SK-N-MC (cell line): ENCODE data around the gene RBM19.

Experiments used
- DNase-seq: peaks from one replicate; pipeline ENCODE4 v3.0.0-alpha.2; 2011; ENCODE audit warnings: low read depth, low spot score
- H3K27ac ChIP-seq: fragments of 200-600 bp; sonication (generic); 2 replicates; pipeline ENCODE4 v1.5.1; 2016; ENCODE audit warnings: mixed run types
- H3K36me3 ChIP-seq: fragments of 200-600 bp; sonication (generic); 2 replicates; pipeline ENCODE4 v1.6.1; 2017; ENCODE audit warnings: antibody characterized with exemption, low read length, mixed read lengths; ENCODE audit not compliant: insufficient read depth
- H3K4me3 ChIP-seq: fragments of 200-600 bp; sonication (generic); 2 replicates; pipeline ENCODE4 v1.5.1; 2016
- H3K9ac ChIP-seq: fragments of 200-600 bp; sonication (generic); 2 replicates; pipeline ENCODE4 v1.8.0; 2017; ENCODE audit warnings: mixed run types, mixed read lengths; ENCODE audit not compliant: insufficient read length
- H3K9me3 ChIP-seq: fragments of 200-600 bp; sonication (generic); 2 replicates; pipeline ENCODE4 v1.6.1; 2017; ENCODE audit warnings: low read depth, mild to moderate bottlenecking, antibody characterized with exemption, low read length, moderate library complexity, mixed read lengths
- EZH2 ChIP-seq: fragments of 200-600 bp; sonication (generic); IDR thresholded peaks from one replicate; pipeline ENCODE4 v1.6.1; 2017; ENCODE audit warnings: antibody characterized with exemption
- FOXP2 ChIP-seq: optimal IDR thresholded peaks from 2 replicates; pipeline ENCODE3; 2011; ENCODE audit warnings: mild to moderate bottlenecking, moderate library complexity; ENCODE audit not compliant: insufficient read depth; ENCODE audit errors: extremely low read length, control extremely low read depth
- POLR2AphosphoS5 ChIP-seq: IDR thresholded peaks from 2 replicates; pipeline ENCODE4 v1.6.1; 2012; ENCODE audit warnings: mild to moderate bottlenecking, low read depth, low read length, borderline replicate concordance

The RBM19 gene

DNA sequence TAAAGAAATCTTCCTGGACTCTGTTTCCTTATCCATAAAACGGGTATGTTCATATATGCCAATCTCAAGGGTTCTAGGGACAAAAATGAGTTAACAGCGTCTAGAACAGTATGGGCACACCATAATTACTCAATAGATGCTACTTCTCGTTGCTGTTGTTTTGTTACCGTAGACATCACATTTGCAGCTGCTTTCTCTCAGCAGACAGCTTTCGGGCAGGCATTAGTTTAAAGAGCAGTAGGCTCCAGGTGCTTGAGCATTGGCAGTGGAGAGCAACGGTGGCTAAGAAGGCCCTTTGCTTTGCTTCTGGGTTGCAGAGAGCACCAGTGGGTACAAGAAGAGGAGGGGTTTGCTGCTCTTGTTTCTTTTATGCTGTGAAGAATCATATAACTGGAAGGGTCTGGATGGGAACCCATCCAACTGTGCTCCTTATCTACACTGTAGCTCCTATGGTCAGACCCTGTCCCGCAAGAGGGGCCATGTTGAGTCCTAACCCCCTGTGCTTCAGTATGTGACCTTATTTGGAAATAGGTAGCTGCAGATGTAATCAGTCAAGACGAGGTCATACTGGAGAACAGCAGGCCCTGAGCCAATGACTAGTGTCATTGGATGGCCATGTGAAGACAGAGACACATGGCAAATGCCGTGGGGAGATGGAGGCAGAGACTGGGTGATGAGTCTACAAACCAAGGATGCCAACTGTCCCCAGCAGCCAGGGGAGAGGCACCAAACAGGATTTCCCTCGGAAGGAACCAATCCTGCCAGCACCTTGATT lies 120.0 kb downstream of the RBM19 start:
- Histone ChIP-seq H3K4me3 (no peak overlapping the region), H3K9me3 (no peaks in the 10 kb centered on the region), H3K27ac (no peak overlapping the region), H3K9ac (no peak overlapping the region), H3K36me3 (no peaks in the 10 kb centered on the region)
- no peak for TF ChIP-seq POLR2AphosphoS5
- no peak for TF ChIP-seq EZH2
- TF ChIP-seq FOXP2 = no peak
- no peak for DNase-seq

DNA sequence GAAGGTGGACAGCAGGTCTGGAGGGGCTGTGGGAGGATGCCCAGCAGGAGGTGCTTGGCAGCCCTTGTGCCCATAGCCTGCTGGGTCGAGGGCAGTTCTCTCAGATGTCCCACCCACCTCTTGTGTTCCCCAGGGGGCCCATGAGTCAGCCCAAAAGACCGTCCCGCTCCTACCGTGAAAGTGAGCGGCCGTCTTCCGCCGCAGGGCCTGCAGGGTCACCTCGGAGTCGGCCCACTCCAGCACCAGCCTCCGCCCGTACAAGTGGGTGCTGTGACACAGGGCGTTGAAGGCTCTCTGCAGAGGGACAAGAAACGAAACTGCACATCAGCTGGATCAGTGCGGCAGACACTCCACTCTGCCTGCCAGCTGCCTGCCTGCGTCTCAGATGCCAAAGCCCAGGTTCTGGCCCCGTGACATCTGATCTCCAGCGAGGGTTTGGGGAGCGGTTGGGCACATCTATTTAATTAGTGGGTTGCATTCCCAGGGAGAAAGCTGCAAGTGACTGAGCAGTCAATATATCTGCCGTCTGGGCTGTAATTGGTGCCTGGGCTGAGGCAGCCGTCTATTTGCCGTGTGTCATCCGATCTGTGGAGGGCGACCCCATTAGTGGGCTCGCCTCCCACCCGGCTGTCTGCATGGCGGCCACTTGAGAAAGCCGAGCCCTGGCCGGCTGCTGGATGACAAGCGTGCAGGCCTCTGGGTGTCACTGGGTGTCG lies 121.5 kb downstream of the RBM19 start:
- no peaks in the 10 kb centered on the region for H3K9me3 ChIP-seq

DNA sequence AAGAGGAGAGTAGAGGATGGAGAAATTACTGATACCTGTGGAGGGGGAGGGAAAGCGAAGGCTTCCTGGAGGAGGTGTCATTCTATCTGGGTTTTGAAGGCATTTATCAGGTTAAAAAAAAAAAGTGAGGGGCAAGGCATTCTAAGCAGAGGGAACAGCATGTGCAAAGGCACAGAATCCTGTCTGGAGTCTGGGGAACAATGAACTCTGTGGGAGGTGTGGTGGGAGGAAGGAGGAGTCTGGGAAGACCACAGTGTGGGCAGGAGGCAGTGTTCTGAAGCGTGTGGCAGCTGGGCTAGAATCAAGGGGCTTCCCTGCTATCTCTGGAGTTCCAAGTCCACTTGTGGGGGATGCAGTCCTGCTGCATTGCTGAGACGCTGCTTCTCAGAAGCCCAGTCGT lies 123.4 kb downstream of the RBM19 start:
- DNase-seq = no peak
- TF ChIP-seq POLR2AphosphoS5 (no peak), FOXP2 (no peak), EZH2 (no peak)
- Histone ChIP-seq H3K9me3 (no peaks in the 10 kb centered on the region), H3K36me3 (no peaks in the 10 kb centered on the region), H3K27ac (no peak overlapping the region), H3K4me3 (no peak overlapping the region), H3K9ac (no peak overlapping the region)

More for the DNA sequence above, 121.5 kb downstream of the RBM19 start:
- Histone ChIP-seq H3K4me3 (no peak overlapping the region), H3K27ac (no peak overlapping the region), H3K9ac (no peak overlapping the region), H3K36me3 (no peaks in the 10 kb centered on the region)
- TF ChIP-seq FOXP2 (no peak), POLR2AphosphoS5 (no peak), EZH2 (no peak)
- no peak for DNase-seq

DNA sequence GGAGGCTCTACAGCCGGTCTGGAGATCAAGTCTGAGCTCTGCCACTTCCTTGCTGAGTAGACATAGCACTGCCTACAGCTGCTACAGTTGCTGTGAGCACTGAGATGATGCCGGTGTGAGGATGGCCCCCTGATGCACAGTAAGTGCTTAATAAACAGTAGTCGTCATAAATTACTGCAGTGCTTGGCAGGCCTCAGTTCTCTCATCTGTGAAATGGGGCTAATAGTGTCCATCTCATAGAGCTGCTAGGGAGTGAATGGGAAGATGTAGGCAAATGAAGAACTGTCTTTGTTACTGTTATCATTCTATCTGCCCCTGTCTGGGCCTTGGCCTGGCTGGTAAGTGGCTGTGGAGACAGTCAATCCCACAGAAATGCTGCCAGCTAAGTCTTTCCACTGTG lies 124.3 kb downstream of the RBM19 start:
- DNase-seq = no peak
- Histone ChIP-seq H3K9ac (no peak overlapping the region), H3K9me3 (no peaks in the 10 kb centered on the region), H3K4me3 (no peak overlapping the region), H3K36me3 (no peaks in the 10 kb centered on the region), H3K27ac (no peak overlapping the region)
- TF ChIP-seq FOXP2 = no peak
- no peak for TF ChIP-seq EZH2
- TF ChIP-seq POLR2AphosphoS5 = no peak

DNA sequence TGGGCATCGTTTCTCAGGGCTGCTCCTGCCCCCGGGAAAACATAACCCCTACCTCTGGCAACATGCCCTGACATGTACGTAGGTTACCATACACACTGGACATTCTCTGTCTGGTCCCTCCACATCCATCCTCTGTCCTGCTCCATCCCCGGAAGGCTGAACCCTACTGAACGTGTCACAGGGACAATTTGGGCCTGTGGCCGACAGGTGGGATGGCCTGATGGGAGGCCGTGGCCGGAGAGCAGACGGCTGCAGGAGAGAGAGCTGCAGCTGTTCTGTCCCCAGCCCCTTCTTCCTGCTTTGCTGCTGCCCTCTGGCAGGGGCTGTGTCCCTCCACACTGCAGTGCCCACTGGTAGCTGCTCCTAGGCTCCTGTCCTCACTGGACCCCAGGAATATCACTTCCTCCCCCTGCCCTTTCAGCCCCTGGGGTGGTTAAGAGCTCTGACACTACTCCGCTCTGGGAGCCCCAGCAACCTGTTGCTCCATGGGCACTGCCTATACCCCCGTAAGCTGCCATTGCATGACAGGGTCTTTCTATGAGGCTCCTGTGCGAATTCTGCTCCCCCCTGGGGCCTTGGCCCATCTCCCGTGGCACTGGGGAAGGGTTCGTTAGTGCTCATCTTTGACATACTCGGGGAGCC lies 125.6 kb downstream of the RBM19 start:
- TF ChIP-seq EZH2 (no peak), FOXP2 (no peak), POLR2AphosphoS5 (no peak)
- Histone ChIP-seq H3K4me3 (no peak overlapping the region), H3K27ac (no peak overlapping the region), H3K9me3 (no peaks in the 10 kb centered on the region), H3K9ac (no peak overlapping the region), H3K36me3 (no peaks in the 10 kb centered on the region)
- DNase-seq = no peak

DNA sequence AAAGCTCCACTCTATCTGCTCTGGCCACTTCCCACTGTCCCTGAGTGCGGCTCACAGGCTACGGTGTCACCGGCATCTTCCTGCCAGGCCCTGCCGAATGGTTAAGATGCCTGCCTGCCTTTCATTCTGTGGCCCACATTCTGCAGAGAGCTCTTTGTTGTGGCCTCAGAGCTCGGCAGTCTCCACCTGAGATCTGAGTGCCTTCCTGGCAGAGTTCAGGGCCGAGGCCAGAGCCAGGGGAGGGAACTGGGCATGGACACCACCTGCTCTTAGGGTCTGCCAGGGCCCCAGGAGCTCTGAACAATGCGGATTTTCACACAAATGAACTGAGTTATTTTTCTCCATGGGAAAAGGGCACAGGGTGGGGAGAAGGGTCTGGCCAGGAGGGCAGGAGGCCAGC lies 127.2 kb downstream of the RBM19 start:
- H3K9ac ChIP-seq = no peak overlapping the region
- TF ChIP-seq EZH2 (no peak), POLR2AphosphoS5 (no peak), FOXP2 (no peak)
- H3K27ac ChIP-seq = no peak overlapping the region
- H3K9me3 ChIP-seq = no peaks in the 10 kb centered on the region
- no peaks in the 10 kb centered on the region for H3K36me3 ChIP-seq
- no peak overlapping the region for H3K4me3 ChIP-seq
- DNase-seq = no peak

DNA sequence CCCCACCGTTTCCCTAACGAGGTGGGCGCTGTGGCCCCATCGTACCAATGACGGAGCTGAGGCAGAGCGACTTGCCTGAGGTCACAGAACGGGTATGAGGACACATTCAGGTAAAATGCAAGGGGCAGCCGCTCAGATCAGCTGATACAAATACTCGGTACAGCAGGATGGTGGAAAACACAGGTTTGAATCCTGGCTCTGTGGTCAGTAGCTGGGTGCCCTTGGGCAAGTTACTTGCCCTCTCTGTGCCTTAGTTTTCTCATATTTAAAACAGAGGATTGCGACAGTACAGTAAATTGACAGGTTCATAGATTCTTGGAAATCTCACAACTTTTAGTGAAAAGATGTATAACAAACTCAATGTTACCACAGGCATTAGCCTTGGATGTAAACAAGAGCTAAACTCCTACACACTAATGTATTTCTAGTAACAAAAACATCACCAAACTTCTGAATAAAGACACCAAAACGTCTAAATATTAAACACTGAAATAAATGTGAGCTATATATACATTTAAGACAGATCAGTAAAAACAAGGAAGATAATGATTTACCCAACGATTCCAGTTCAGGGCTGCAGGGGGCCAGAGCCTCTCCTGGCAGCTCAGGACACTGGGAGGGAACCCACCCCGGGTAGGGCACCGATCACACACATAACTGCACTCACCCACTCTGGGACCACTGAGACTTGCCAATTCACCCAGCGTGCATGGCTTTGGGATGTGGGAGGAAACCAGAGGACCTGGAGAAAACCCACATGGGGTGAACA lies 128.4 kb downstream of the RBM19 start:
- Histone ChIP-seq H3K36me3 (no peaks in the 10 kb centered on the region), H3K4me3 (no peak overlapping the region), H3K27ac (no peak overlapping the region), H3K9me3 (no peaks in the 10 kb centered on the region), H3K9ac (no peak overlapping the region)
- no peak for TF ChIP-seq EZH2
- no peak for TF ChIP-seq POLR2AphosphoS5
- TF ChIP-seq FOXP2 = no peak
- no peak for DNase-seq

DNA sequence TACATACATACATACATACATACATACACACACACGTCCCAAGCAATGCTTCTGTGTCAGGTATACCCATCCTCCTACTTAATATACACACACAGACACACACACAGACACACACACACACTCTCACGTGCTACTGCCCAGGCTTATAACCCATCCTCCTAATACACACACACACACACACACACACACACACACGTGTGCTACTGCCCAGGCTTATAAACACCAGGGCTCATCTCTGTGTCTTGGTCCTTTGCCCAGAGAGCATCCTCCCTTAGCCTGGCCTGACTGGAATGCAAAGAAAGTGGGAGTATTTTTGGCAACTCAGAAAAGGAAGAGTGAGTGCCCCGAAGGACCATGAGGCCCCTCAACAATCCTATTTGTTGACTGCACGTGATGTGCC lies 129.0 kb downstream of the RBM19 start:
- Histone ChIP-seq H3K9ac (no peak overlapping the region), H3K4me3 (no peak overlapping the region), H3K27ac (no peak overlapping the region), H3K9me3 (no peaks in the 10 kb centered on the region), H3K36me3 (no peaks in the 10 kb centered on the region)
- no peak for DNase-seq
- TF ChIP-seq POLR2AphosphoS5 (no peak), EZH2 (no peak), FOXP2 (no peak)
